Measurements from ENCODE around the gene TMEM176A.
A peak's percentile ranks its signal among the peaks of the same experiment; 100 is the strongest.

Gene TMEM176A

DNA sequence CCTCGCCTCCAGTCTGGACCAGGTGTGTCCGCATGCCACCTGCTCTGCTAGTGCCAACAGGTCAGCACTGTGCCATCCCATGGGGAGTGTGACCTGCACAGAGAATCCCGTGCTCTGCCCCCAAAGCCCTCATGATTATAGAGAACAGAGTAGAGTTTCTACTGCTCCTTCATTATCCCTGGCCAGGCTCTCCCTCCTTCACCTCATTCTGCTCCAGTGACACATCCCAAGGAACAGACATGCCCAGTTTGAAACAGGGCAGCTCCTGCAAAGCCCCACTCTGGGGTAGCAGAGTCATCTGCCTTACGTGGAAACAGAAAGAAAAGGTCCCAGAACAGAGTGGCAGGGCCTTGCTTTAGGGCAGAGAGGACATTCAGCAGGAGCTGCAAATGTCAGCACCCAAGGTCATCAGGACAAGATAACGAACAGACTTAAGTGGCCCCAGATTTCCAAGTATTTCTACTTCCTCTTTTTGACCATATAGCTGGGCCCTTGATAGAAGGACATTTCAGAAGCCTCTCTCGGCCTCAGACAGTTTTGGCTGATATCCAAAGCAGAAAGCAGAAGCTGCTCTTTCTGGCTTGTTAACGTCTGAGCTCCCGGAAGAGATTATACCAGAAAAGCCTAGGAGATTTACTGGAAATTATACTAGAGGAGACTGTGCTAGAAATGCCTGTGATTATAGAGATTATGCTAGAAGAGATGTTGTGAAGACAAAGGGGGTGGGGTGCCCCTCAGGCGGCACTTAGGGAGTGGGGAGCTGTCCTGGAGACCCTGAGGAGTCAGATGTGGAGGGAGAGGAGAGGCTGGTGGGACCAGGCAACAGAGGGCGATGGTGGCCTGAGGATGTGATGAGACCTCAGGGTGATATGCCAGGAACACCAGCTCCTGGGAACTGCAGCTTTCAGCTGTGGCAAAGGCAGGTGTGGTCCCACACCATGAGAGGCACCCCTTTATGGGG is 13.0 kb upstream of the TMEM176A start:
- Histone ChIP-seq H3K4me1 (ENCODE audit: control insufficient read depth in 1 of 2, insufficient read depth in 2 of 2, low read length in 2 of 2) (peaks cover 48 to 52% of the 10 kb centered on the region in 2 donors), H3K9me3 (ENCODE audit: control insufficient read depth in 1 of 2, low read length in 2 of 2) (no peaks in the 10 kb centered on the region), H3K9ac (ENCODE audit: low read depth in 1 of 2, low read length in 2 of 2) (peak overlapping the region; percentile 35 to 46), H3K27me3 (ENCODE audit: control insufficient read depth in 1 of 2, insufficient read depth in 2 of 2, low read length in 2 of 2) (no peaks in the 10 kb centered on the region), H3K27ac (ENCODE audit: low read depth, low read length) (peak overlapping the region; percentile 68), H3K4me3 (ENCODE audit: low read depth in 1 of 2, low read length in 2 of 2) (no peak overlapping the region), H3K36me3 (ENCODE audit: control insufficient read depth in 1 of 2, insufficient read depth in 2 of 2, low read length in 2 of 2) (peaks cover 5 to 19% of the 10 kb centered on the region in 2 donors)

DNA sequence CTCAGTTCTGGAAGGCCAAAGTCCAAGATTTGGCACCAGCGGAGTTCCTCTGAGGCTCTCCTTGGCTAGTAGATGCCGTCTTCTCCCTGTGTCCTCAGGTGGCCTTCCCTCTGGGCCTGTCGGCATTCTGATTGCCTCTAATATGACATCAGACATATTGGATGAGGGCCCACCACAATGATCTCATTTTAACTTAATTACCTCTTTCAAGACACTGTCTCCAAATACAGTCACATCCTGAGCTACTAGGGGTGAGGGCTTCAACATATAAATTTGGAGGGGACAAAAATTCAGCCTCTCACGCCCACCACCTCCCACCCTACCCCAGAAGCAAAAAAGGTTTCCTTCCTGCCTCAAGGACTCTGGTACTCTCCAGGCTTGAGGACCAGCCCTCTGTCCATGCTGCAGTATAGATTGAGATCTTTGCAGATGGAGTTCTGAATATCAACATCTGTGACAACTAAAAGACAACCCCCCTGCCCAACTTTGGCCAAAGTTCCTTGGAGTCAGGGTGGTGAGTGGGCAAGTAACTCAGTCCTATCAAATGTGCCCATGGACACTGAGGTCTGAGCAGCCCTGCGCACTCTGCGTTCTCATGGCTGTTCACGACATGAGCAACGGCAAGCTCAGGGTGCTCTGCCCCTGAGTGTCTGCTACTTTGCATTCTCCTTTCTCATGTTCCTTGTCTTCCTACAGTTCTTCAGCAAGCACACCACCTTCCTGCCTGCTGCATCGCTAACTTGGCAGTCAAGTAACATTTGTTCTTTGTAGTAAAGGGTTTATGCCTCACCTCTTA is 11.9 kb upstream of the TMEM176A start:
- H3K27me3 ChIP-seq (ENCODE audit: control insufficient read depth in 1 of 2, insufficient read depth in 2 of 2, low read length in 2 of 2) = no peaks in the 10 kb centered on the region
- peaks cover 13 to 27% of the 10 kb centered on the region in 2 donors for H3K36me3 ChIP-seq (ENCODE audit: control insufficient read depth in 1 of 2, insufficient read depth in 2 of 2, low read length in 2 of 2)
- H3K9ac ChIP-seq (ENCODE audit: low read depth in 1 of 2, low read length in 2 of 2) = peak overlapping the region; percentile 35 to 46
- H3K9me3 ChIP-seq (ENCODE audit: control insufficient read depth in 1 of 2, low read length in 2 of 2) = no peaks in the 10 kb centered on the region
- no peak overlapping the region for H3K4me3 ChIP-seq (ENCODE audit: low read depth in 1 of 2, low read length in 2 of 2)
- H3K27ac ChIP-seq (ENCODE audit: low read depth, low read length) = peak overlapping the region; percentile 68
- peaks cover 48 to 52% of the 10 kb centered on the region in 2 donors for H3K4me1 ChIP-seq (ENCODE audit: control insufficient read depth in 1 of 2, insufficient read depth in 2 of 2, low read length in 2 of 2)

DNA sequence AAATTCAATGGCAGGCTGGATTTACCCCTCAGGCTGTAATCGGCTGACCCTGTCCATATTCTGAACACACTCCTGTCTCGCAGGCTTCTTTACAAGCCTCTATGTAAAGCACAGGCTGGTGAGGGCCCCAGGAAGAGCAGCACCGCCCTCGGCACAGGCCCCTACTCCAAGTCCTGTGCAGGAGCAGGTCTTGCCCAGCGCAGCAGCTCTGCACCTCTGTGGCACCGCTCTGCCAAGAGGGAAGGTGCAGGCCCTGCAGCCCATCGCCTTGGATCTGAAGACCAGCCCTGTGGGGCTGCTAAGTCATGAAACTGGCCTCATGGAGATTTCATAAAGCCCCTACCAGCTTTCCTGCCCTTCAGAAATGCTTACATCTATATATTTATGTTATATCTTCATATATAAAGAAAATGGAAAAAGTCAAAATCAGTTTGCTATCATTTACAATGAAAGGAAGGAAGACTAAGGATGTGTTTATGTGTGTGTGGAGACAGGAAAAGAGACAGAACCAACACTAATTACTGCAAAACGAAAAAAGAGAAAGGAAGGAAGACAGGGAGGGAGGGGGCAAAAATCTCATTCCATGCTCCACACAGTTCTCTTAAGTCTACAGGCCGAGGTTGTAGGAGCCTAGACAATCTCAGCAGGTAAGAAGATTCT is 10.0 kb upstream of the TMEM176A start:
- H3K27ac ChIP-seq (ENCODE audit: low read depth, low read length) = no peak overlapping the region
- H3K4me3 ChIP-seq (ENCODE audit: low read depth in 1 of 2, low read length in 2 of 2) = no peak overlapping the region
- H3K9ac ChIP-seq (ENCODE audit: low read depth in 1 of 2, low read length in 2 of 2) = no peak overlapping the region
- no peaks in the 10 kb centered on the region for H3K27me3 ChIP-seq (ENCODE audit: control insufficient read depth in 1 of 2, insufficient read depth in 2 of 2, low read length in 2 of 2)
- H3K9me3 ChIP-seq (ENCODE audit: control insufficient read depth in 1 of 2, low read length in 2 of 2) = no peaks in the 10 kb centered on the region
- H3K36me3 ChIP-seq (ENCODE audit: control insufficient read depth in 1 of 2, insufficient read depth in 2 of 2, low read length in 2 of 2) = peaks cover 27 to 36% of the 10 kb centered on the region in 2 donors
- peaks cover 31 to 34% of the 10 kb centered on the region in 2 donors for H3K4me1 ChIP-seq (ENCODE audit: control insufficient read depth in 1 of 2, insufficient read depth in 2 of 2, low read length in 2 of 2)

DNA sequence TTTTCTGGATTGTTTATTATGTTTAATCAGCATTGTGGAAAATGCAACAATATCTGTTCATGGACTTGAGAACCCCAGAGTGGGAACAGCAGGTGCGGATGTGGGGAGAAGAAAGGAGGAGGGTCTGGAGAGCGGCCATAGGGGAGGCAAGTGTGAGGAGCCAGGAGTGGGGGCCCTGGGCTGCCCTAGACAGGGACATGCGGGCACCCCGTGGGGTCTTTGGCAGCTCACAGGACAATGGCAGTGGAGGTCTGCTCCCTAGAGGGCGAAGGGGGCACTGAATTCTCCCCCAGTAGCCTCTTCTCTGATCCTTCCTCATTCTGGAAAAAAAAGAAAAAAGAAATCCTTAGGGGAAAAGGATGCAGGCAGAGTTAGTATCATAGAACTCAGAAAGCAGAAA is 9.3 kb upstream of the TMEM176A start:
- peaks cover 27 to 28% of the 10 kb centered on the region in 2 donors for H3K4me1 ChIP-seq (ENCODE audit: control insufficient read depth in 1 of 2, insufficient read depth in 2 of 2, low read length in 2 of 2)
- no peak overlapping the region for H3K9ac ChIP-seq (ENCODE audit: low read depth in 1 of 2, low read length in 2 of 2)
- H3K9me3 ChIP-seq (ENCODE audit: control insufficient read depth in 1 of 2, low read length in 2 of 2) = no peaks in the 10 kb centered on the region
- H3K27me3 ChIP-seq (ENCODE audit: control insufficient read depth in 1 of 2, insufficient read depth in 2 of 2, low read length in 2 of 2) = no peaks in the 10 kb centered on the region
- H3K36me3 ChIP-seq (ENCODE audit: control insufficient read depth in 1 of 2, insufficient read depth in 2 of 2, low read length in 2 of 2) = peaks cover 33 to 39% of the 10 kb centered on the region in 2 donors
- H3K4me3 ChIP-seq (ENCODE audit: low read depth in 1 of 2, low read length in 2 of 2) = no peak overlapping the region
- no peak overlapping the region for H3K27ac ChIP-seq (ENCODE audit: low read depth, low read length)

DNA sequence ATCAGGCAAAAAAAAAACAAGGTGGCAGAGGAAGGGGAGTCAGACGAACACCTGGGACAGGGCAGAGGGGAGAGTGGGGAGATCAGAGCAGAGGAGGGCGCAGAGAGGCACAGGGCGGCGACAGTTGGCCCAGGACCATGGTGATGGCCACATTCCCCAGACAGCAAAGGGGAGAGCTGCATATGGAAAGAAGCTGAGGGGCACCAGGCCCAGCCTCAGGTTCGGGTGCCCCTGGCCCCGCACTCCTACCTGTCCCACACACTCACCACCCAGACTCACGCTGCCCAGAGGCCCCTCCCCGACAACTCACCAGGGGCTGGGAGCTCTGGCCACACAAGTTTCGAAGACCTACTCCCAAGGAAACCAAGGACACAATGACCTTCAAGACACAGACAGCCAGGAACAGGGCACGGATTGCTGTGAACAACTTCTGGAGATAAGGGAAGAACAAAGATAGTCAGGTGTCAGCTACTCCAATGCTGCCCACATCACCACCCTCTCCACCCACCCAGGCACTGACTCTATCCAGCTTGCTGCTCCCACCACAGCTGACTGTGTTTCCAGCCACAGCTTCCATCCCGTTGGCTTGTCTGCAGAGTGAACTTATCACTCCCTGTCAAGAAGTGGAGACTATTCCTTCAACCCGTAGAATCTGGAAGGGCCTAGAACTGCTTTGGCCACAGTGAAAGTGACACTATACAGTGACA is 8.7 kb upstream of the TMEM176A start:
- no peaks in the 10 kb centered on the region for H3K9me3 ChIP-seq (ENCODE audit: control insufficient read depth in 1 of 2, low read length in 2 of 2)
- H3K4me3 ChIP-seq (ENCODE audit: low read depth in 1 of 2, low read length in 2 of 2) = no peak overlapping the region
- H3K27ac ChIP-seq (ENCODE audit: low read depth, low read length) = no peak overlapping the region
- no peak overlapping the region for H3K9ac ChIP-seq (ENCODE audit: low read depth in 1 of 2, low read length in 2 of 2)
- no peaks in the 10 kb centered on the region for H3K27me3 ChIP-seq (ENCODE audit: control insufficient read depth in 1 of 2, insufficient read depth in 2 of 2, low read length in 2 of 2)
- peaks cover 35 to 41% of the 10 kb centered on the region in 2 donors for H3K36me3 ChIP-seq (ENCODE audit: control insufficient read depth in 1 of 2, insufficient read depth in 2 of 2, low read length in 2 of 2)
- H3K4me1 ChIP-seq (ENCODE audit: control insufficient read depth in 1 of 2, insufficient read depth in 2 of 2, low read length in 2 of 2) = peaks cover 23 to 25% of the 10 kb centered on the region in 2 donors

DNA sequence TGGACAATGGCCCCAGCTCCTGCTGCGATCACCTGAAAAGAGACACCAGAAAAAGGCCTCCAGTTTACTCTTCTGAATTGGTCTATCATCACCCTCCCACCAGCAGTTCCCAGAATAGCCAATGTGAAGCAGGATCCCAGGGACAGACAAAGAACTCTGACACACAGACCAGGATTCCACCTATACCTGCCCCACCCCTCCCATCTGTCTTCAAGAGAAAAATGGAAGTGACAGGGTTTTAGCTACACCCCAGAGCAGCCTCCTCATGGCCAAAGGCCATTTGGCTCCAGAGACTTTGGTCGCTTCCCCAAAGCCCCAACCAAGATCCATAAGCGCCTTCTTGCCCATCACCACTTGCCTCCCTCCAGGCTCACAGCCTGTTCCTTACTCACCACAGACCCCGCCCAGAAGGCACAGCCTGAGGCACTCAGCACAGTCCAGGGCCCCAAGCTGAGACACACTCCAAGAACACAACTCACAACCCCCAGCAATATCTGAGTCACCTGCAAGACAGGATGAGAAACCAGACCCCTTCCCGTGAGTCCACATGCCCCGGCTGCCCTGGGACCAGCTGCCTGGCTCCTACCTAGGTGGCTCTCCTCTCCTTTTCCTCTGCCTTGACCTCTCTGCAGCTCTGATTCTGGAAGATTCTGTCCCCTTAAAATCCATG is 6.9 kb upstream of the TMEM176A start:
- peaks cover 35 to 41% of the 10 kb centered on the region in 2 donors for H3K36me3 ChIP-seq (ENCODE audit: control insufficient read depth in 1 of 2, insufficient read depth in 2 of 2, low read length in 2 of 2)
- H3K9me3 ChIP-seq (ENCODE audit: control insufficient read depth in 1 of 2, low read length in 2 of 2) = no peaks in the 10 kb centered on the region
- H3K27me3 ChIP-seq (ENCODE audit: control insufficient read depth in 1 of 2, insufficient read depth in 2 of 2, low read length in 2 of 2) = no peaks in the 10 kb centered on the region
- H3K4me3 ChIP-seq (ENCODE audit: low read depth in 1 of 2, low read length in 2 of 2) = no peak overlapping the region
- H3K4me1 ChIP-seq (ENCODE audit: control insufficient read depth in 1 of 2, insufficient read depth in 2 of 2, low read length in 2 of 2) = peaks cover 5 to 6% of the 10 kb centered on the region in 2 donors
- H3K9ac ChIP-seq (ENCODE audit: low read depth in 1 of 2, low read length in 2 of 2) = no peak overlapping the region
- no peak overlapping the region for H3K27ac ChIP-seq (ENCODE audit: low read depth, low read length)

DNA sequence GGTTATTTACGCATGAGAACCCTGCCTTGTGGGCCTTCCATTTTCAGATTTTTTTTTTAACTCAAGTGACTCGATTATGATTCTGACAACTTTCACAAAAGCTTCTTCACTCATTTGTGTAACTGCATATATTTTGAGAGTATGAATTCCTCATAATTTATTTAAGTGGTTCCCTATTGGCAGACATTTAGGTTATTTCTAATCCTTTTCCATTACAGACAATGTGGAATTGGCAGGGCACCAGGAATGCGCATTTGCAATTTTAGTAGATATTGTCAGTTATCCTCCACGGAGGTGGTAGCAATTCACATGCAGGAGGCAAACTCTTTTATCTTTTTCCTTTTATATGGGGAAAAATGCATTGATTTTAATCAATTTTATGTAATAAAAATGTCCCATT is 2.9 kb upstream of the TMEM176A start:
- Histone ChIP-seq H3K27ac (ENCODE audit: low read depth, low read length) (no peak overlapping the region), H3K9me3 (ENCODE audit: control insufficient read depth in 1 of 2, low read length in 2 of 2) (no peaks in the 10 kb centered on the region), H3K4me3 (ENCODE audit: low read depth in 1 of 2, low read length in 2 of 2) (peak overlapping the region in 1 of 2 donors; percentile 2), H3K4me1 (ENCODE audit: control insufficient read depth in 1 of 2, insufficient read depth in 2 of 2, low read length in 2 of 2) (peaks cover 9 to 20% of the 10 kb centered on the region in 2 donors), H3K27me3 (ENCODE audit: control insufficient read depth in 1 of 2, insufficient read depth in 2 of 2, low read length in 2 of 2) (peaks cover 0 to 5% of the 10 kb centered on the region in 2 donors), H3K9ac (ENCODE audit: low read depth in 1 of 2, low read length in 2 of 2) (no peak overlapping the region), H3K36me3 (ENCODE audit: control insufficient read depth in 1 of 2, insufficient read depth in 2 of 2, low read length in 2 of 2) (peaks cover 28 to 33% of the 10 kb centered on the region in 2 donors)

DNA sequence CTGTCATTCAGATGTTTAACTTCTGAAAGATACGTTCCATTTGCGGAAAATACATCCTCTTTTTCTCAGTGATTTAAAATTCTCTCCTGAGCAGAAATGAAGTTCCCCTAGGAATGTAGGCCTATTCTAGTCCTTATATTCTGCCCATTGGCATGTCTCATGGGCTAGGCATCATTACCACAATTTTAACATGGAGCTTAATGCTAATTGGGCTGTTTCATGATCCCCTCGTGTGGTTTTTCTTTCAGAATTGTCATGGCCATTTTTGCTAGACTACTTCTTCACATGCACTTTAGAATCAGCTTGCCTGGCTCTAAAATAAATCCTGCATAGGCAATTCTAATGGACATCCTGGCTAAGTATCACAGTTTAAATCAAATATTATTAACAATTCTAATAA is 1.4 kb upstream of the TMEM176A start:
- Histone ChIP-seq H3K4me3 (ENCODE audit: low read depth in 1 of 2, low read length in 2 of 2) (peak overlapping the region; percentile 81 to 92), H3K9ac (ENCODE audit: low read depth in 1 of 2, low read length in 2 of 2) (peak overlapping the region; percentile 64 to 89), H3K27ac (ENCODE audit: low read depth, low read length) (peak overlapping the region; percentile 88), H3K36me3 (ENCODE audit: control insufficient read depth in 1 of 2, insufficient read depth in 2 of 2, low read length in 2 of 2) (peaks cover 29 to 31% of the 10 kb centered on the region in 2 donors), H3K4me1 (ENCODE audit: control insufficient read depth in 1 of 2, insufficient read depth in 2 of 2, low read length in 2 of 2) (peaks cover 15 to 27% of the 10 kb centered on the region in 2 donors), H3K27me3 (ENCODE audit: control insufficient read depth in 1 of 2, insufficient read depth in 2 of 2, low read length in 2 of 2) (peaks cover 0 to 5% of the 10 kb centered on the region in 2 donors), H3K9me3 (ENCODE audit: control insufficient read depth in 1 of 2, low read length in 2 of 2) (no peaks in the 10 kb centered on the region)

Data from duodenal mucosa (tissue), 2 donors.